Activated CD8-positive, alpha-beta memory T cell treated with anti-CD3 and anti-CD28 coated beads for 24 hours (primary cell): ENCODE results near the gene VOPP1.

Experiments
- DNase-seq: peaks from one replicate; pipeline ENCODE4 v3.0.0-alpha.2; 2020

The VOPP1 gene

GRCh38 chr7:55427342-55427741, 145.0 kb downstream of the VOPP1 start:
- no peak for DNase-seq

- DNase-seq, result no peak
Observed at GRCh38 chr7:55426676-55427075, 145.6 kb downstream of the VOPP1 start.

DNA sequence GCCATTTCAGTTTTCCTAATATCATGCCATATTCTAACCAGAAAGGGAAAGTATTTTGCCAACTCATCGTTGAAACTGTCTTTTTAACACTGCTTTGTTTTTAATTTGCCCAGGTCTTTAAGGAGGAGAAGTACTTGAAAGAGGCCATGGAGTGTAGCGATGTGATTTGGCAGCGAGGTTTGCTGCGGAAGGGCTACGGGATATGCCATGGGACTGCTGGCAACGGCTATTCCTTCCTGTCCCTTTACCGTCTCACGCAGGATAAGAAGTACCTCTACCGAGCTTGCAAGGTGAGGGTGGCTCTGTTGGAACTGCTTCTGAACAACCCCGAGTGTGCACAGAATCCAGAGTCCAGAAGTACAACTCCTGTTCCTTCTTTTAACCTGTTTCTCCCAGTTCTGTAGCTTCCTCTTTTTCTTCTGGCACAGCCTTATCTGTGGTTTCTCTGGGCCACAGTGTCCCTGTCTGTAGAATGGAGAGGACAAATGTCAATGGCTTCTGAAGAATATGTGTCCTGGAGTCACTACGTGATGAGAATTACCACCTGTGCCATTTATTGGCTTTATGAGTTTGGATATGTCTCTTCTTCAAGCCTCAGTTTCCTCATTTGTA, 147.1 kb downstream of the VOPP1 start:
- no peak for DNase-seq

DNA sequence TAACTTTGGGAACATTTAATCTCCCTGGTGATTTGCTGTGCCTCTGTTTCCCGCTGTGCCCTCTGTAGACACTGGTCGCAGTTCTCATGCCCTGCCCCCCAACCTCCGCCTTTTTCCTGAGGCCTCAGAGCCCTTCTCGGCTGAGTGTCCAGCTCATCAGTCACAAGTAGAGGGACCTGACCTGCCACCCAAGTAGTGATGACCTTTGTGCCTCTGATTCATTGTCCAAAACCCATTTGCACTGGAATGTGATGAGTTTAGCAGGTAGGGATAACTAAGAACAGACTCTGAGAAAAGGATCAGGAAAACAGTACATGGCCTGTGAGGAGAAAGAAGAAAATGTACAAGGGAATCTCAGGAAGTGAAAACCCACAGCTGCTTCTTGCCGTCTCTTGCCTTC, 148.4 kb downstream of the VOPP1 start:
- no peak for DNase-seq

DNA sequence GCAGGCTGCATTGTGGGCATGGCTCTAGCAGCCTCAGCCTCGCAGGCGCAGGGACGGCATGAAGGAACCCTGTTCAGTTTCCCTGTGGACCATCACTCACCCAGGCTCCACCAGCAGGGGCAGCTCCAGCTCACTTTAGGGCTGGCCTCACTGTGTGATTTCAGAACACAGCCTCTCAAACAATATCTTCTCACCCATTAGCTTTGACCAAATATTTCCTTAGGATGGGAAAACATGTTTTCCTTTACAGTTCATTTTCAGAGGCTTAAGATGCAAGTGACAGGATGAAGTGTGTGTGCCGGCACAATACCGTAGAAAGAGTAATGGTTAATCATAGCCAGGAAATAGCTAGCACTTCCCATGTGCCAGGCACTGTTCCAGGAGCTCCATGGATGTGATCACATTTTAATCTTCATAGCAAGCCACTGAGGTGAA, 149.0 kb downstream of the VOPP1 start:
- no peak for DNase-seq
